ENCODE data around the gene FLT3LG. TPM values are rescaled to one million over a fixed set of nuclear protein-coding genes. Genes with fewer than 3 reads are reported as not detected.
A peak's percentile ranks its signal among the peaks of the same experiment; 100 is the strongest.
"Not testable (repeated sequence)": the region's sequence is repeated elsewhere in the genome, so short reads cannot be mapped to it uniquely, and the experiment has no call there.

FLT3LG gene
- total RNA-seq, 2 donors from 2014 or later = 49.1 to 64.4 TPM

DNA sequence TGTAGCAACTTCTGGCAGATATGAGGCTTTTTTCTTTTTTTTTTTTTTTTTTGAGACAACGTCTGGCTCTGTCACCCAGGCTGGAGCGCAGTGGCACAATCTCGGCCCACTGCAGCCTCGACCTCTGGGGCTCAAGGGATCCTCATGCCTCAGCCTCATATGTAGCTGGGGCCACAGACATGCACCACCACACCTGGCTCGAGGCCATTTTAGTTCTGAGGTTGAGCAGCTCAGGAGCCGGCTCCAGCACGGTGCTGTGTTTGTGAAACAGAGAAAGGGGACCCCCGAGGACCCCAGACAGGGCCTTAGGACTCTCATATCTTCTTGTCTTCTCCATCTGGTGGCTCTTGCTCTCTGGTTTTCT is 3.4 kb upstream of the FLT3LG start:
- ATAC-seq = no peak
- Mint-ChIP-seq H3K9me3 (no peaks in the 10 kb centered on the region), H3K36me3 (peaks cover under 1 to 6% of the 10 kb centered on the region in 2 donors), H3K27ac (peak overlapping the region; percentile 81 to 90)
- no peak for DNase-seq (ENCODE audit: low spot score in 2 of 2)

- peak overlapping the region; percentile 91 to 92 for H3K27ac Mint-ChIP-seq
- H3K9me3 Mint-ChIP-seq = no peaks in the 10 kb centered on the region
- DNase-seq (ENCODE audit: low spot score in 2 of 2) = no peak
- ATAC-seq = no peak
- H3K36me3 Mint-ChIP-seq = peaks cover 5 to 16% of the 10 kb centered on the region in 2 donors
Observed at GRCh38 chr19:49472936-49473335, 1.1 kb upstream of the FLT3LG start.

DNA sequence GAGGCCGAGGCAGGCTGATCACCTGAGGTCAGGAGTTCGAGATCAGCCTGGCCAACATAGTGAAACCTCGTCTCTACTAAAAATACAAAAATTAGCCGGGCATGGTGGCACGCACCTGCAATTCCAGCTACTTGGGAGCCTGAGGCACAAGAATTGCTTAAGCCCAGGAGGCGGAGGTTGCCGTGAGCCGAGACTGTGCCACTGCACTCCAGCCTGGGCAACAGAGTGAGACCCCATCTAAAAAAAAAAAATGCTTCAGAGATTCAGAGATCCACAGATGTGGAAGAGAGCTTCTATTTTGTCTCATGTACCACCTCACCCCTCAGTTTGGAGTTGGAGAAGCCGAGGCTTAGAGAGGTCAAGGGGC is 531 bp upstream of the FLT3LG start:
- Mint-ChIP-seq H3K27ac (peak overlapping the region; percentile 88 to 91), H3K36me3 (peaks cover 5 to 16% of the 10 kb centered on the region in 2 donors)
- not testable (repeated sequence) for H3K9me3 Mint-ChIP-seq; ATAC-seq; DNase-seq (ENCODE audit: low spot score in 2 of 2)

GRCh38 chr19:49474542-49474924 is 518 bp downstream of the FLT3LG start:
- Mint-ChIP-seq H3K27ac (peak overlapping the region; percentile 77 to 91), H3K36me3 (peaks cover 5 to 16% of the 10 kb centered on the region in 2 donors), H3K9me3 (no peaks in the 10 kb centered on the region)
- DNase-seq (ENCODE audit: low spot score in 2 of 2) (no peak), ATAC-seq (no peak)

- DNase-seq (ENCODE audit: low spot score in 2 of 2) (no peak), ATAC-seq (peak in 1 of 2 donors; percentile 3)
- H3K27ac Mint-ChIP-seq = peak overlapping the region; percentile 88 to 91
- H3K9me3 Mint-ChIP-seq = no peaks in the 10 kb centered on the region
- peaks cover 5 to 16% of the 10 kb centered on the region in 2 donors for H3K36me3 Mint-ChIP-seq
Observed at GRCh38 chr19:49475191-49475917, 1.3 kb downstream of the FLT3LG start.

DNA sequence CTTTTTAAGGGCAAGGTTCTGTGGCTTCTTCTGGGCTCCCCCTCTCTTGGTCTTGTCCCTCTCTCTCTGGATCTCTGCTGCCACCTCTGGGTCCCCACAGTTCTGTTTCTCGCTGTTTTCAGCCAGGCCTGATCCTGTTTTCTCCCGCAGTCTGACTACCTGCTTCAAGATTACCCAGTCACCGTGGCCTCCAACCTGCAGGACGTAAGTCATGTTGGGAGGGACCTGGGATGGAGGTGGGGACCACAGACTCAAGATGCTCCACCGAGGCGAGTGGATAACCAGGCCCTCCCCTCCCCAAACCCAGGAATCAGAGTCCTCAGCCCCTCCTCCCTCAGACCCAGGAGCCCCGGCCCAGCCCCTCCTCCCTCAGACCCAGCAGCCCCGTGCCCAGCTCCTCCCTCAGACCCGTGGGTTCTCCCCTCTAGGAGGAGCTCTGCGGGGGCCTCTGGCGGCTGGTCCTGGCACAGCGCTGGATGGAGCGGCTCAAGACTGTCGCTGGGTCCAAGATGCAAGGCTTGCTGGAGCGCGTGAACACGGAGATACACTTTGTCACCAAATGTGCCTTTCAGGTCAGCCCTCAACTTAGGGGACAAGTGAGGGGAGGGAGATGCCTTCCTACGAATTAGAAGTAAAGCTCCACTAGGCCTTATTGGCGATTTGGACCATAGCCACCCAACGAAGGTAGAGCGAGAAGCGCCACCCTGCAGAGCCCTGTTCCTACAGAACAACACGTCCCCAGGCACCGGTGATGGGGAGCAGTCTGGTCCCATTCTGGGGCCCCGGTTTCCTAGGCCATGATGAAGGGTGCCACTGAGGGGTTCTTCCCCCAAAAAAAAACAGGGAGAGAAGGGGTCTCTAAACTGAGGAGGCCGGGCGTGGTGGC is 2.2 kb downstream of the FLT3LG start:
- DNase-seq (ENCODE audit: low spot score in 2 of 2) (peak; percentile 82 to 84), ATAC-seq (peak; percentile 75 to 76)
- Mint-ChIP-seq H3K36me3 (peaks cover 5 to 16% of the 10 kb centered on the region in 2 donors), H3K9me3 (no peaks in the 10 kb centered on the region), H3K27ac (peak overlapping the region; percentile 88 to 91)

- no peak for ATAC-seq
- Mint-ChIP-seq H3K27ac (no peak overlapping the region), H3K9me3 (no peaks in the 10 kb centered on the region)
Observed at GRCh38 chr19:49479975-49480628, 6.1 kb downstream of the FLT3LG start.

DNA sequence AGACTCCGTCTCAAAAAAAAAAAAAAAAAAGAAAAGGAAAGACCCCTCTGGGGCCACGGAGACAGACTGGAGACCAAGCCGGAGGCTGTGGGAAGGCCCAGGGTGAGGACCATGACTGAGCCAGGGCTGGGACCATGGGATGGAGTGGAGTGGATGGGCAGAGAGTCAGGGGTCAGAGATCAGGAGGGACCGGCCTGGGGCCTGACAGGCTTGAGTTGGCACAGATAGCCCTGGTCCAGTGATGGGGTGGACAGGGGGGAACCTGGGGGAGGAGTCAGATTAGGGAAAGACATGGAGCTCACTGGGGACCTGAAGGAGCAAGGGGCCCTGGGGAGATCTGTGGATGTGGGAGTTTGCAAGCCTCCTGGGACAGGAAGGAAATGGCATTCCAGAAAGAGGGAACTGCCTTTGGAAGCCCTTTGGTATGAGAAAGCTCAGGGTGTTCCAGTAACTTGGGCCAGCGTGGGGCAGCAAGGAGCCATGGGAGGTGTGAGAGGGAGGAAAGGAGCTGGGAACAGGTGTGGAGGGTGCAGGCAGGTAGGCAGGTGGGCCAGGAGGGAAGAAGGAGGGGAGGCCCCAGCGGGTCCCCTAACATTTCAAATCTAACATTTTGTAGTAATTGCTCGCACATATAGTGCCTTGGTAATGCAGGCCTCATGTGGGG is 7.1 kb downstream of the FLT3LG start:
- DNase-seq (ENCODE audit: low spot score in 2 of 2) (no peak), ATAC-seq (no peak)
- Mint-ChIP-seq H3K36me3 (peaks cover 2 to 19% of the 10 kb centered on the region in 2 donors), H3K27ac (peak overlapping the region in 1 of 2 donors; percentile 95), H3K9me3 (no peaks in the 10 kb centered on the region)

More at GRCh38 chr19:49479975-49480628, 6.1 kb downstream of the FLT3LG start:
- DNase-seq (ENCODE audit: low spot score in 2 of 2) = no peak
- peaks cover 5 to 23% of the 10 kb centered on the region in 2 donors for H3K36me3 Mint-ChIP-seq

GRCh38 chr19:49486232-49486631 is 12.2 kb downstream of the FLT3LG start:
- ATAC-seq (no peak), DNase-seq (ENCODE audit: low spot score in 2 of 2) (no peak)
- peaks cover 46 to 52% of the 10 kb centered on the region in 2 donors for H3K36me3 Mint-ChIP-seq
- H3K27ac Mint-ChIP-seq = peak overlapping the region; percentile 92 to 100
- no peaks in the 10 kb centered on the region for H3K9me3 Mint-ChIP-seq

DNA sequence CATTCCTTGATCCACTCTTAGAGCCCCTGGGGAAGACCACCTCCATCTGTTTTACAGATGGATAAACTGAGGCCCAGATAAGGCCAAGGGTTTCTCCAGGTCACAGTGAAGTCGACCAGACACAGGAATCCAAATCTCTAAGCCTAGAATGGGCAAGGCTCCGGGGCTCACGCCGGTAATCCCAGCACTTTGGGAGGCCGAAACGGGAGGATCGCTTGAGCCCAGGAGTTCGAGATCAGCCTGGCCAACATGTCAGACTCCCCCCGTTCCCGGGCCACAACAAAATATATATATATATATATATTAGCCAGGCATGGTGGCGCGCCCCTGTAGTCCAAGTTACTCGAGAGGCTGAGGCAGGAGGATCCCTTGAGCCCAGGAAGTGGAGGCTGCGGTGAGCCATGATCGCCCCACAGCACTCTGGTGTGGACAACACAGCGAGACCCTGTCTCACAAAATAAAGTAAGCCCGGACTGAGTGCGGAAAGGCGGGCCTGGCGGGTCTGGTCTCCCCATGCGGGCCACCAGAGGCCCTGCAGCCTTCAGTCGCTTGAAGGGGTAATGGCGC is 12.8 kb downstream of the FLT3LG start:
- ATAC-seq (no peak), DNase-seq (ENCODE audit: low spot score in 2 of 2) (no peak)
- Mint-ChIP-seq H3K9me3 (no peaks in the 10 kb centered on the region), H3K27ac (peak overlapping the region; percentile 100), H3K36me3 (peaks cover 46 to 54% of the 10 kb centered on the region in 2 donors)

DNA sequence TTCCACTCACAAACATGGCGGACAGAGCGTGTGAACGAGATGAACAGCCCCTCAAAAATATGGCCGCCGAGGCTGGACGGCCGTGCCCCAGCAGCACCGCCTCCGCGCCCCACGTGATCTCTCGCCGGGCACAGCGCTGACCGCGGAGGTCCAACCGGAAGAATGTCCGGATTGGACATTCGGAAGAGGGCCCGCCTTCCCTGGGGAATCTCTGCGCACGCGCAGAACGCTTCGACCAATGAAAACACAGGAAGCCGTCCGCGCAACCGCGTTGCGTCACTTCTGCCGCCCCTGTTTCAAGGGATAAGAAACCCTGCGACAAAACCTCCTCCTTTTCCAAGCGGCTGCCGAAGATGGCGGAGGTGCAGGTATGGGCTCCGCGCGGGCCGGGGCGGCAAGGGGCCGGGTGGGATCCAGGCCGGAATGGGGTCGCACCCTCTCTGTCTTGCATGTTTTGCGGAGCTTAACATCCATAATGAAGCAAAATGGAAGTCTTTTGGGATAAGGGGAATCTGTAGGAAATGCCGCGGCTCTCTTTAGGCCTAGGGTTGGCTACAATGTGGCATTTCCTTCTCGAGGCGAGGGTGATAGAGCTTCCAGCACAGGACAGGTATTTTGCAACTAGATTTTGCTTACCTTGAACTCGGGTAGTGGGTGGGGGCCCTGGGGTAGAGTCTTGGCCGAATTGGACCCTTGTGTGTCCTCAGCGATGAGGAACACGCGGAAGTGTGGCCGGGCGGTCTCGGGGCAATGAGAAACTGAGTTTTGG is 13.4 kb downstream of the FLT3LG start, which contains the start of gene RPL13A:
RPL13A (plus strand) TSS at position 332 of the 769 bp plus-strand sequence; CDS start at position 354, 22 bp downstream.
- peaks cover 46 to 61% of the 10 kb centered on the region in 2 donors for H3K36me3 Mint-ChIP-seq

GRCh38 chr19:49488046-49488862 is 14.2 kb downstream of the FLT3LG start:
- DNase-seq (ENCODE audit: low spot score in 2 of 2) (no peak), ATAC-seq (no peak)
- Mint-ChIP-seq H3K27ac (peak overlapping the region; percentile 100), H3K36me3 (peaks cover 46 to 66% of the 10 kb centered on the region in 2 donors), H3K9me3 (no peaks in the 10 kb centered on the region)

More for the DNA sequence above, 13.4 kb downstream of the FLT3LG start, which contains the start of gene RPL13A:
- no peaks in the 10 kb centered on the region for H3K9me3 Mint-ChIP-seq
- ATAC-seq (peak; percentile 89 to 94), DNase-seq (ENCODE audit: low spot score in 2 of 2) (peak; percentile 100)
- H3K27ac Mint-ChIP-seq = peak within 1 kb of the TSS; percentile 100

DNA sequence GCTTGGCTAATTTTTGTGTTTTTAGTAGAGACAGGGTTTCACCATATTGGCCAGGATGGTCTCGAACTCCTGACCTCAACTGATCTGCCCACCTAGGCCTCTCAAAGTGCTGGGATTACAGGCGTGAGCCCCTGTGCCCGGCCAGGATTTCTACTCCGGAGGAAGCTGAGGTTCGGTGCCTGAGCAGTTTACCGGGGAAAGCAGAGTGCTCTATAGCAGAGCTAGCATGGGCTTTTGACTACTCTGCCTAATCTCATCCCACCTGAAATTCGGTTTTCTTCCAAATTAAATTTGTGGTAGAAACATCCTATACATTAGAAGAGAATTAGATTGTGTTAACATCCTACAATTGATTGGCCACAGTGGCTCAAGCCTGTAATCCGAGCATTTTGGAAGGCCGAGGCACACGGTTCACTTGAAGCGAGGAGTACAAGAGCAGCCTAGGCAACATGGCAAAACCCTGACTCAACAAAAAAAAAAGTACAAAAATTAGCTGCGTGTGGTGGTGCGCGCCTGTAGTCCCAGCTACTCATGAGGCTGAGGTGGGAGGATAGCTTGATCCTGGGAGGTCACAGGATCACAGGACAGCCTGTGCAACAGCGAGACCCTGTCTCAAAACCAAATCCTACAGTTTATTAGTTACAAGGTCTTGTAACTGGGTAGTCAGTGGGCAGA is 15.0 kb downstream of the FLT3LG start:
- Mint-ChIP-seq H3K36me3 (peaks cover 46 to 63% of the 10 kb centered on the region in 2 donors), H3K27ac (peak overlapping the region; percentile 100), H3K9me3 (no peaks in the 10 kb centered on the region)
- DNase-seq (ENCODE audit: low spot score in 2 of 2) (no peak), ATAC-seq (no peak)

DNA sequence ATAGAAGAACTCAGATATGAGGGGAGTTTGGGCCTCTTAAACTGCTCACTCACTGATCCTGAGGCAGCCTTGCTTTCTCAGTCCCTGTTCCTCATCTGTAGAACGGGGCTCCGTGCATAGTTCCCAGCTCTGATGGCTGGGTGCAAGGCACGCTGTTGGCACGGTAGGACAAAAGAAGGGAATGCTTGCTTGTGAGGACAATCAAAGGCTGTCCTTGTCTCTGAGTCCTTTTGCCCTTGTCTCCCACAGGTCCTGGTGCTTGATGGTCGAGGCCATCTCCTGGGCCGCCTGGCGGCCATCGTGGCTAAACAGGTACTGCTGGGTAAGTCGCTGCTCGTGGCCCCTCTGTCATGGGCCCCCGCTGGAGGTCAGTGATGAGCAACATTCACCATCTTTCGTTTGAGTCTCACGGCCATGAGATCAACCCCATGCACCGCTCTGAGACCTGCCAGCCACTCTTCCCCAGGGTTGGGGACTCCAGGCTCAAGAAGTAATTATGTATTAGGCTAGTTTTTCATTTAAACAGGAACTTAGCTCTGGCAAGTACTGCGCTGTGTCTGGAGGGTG is 15.7 kb downstream of the FLT3LG start:
- no peaks in the 10 kb centered on the region for H3K9me3 Mint-ChIP-seq
- H3K36me3 Mint-ChIP-seq = peaks cover 46 to 63% of the 10 kb centered on the region in 2 donors
- ATAC-seq (no peak), DNase-seq (ENCODE audit: low spot score in 2 of 2) (no peak)
- peak overlapping the region; percentile 100 for H3K27ac Mint-ChIP-seq
